ENCODE measurements around the gene PRKG2.

PRKG2 gene

DNA sequence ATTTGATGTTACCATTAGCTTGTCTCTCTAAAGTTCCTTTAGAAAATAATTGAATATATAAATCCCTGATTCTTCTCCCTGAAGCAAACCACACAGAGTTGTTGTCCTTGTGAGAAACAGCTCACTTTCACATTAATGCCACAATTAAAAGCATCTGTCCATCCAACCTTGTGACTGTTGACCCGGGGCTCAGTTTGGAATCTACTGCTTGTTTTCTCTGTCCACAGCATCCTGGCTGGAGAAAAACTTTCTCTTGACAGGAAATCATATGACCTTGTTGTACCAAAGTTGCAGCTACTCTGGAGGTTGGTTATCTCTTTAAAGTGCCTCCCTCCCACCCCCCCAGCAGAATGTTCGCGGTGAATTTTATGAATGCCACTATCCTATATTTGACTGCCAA is 3.1 kb downstream of the PRKG2 start:
- no peaks in the 10 kb centered on the region for H3K4me1 ChIP-seq

DNA sequence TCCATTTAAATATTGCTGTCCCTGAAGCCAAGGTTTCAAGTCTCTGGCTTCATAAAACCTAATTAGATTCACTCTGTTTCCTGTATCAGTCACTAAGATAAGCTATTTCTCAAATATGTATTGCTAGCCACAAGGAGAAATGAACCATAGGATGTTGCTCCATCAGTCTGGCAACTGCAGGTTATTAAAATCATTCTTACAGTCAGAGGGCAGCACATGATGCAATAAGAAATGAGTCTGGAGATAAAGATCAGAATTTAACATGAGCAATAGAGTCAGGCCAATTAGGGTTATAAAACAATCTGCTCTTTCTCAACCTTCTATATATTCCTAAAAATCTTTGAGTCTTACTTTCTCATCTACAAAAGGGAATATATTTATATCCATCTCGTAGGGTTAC is 7.2 kb downstream of the PRKG2 start:
- H3K36me3 ChIP-seq: no peaks in the 10 kb centered on the region
- H3K9me3 ChIP-seq: no peaks in the 10 kb centered on the region
- no peaks in the 10 kb centered on the region for H3K4me1 ChIP-seq
- TF ChIP-seq, protein P1, sequence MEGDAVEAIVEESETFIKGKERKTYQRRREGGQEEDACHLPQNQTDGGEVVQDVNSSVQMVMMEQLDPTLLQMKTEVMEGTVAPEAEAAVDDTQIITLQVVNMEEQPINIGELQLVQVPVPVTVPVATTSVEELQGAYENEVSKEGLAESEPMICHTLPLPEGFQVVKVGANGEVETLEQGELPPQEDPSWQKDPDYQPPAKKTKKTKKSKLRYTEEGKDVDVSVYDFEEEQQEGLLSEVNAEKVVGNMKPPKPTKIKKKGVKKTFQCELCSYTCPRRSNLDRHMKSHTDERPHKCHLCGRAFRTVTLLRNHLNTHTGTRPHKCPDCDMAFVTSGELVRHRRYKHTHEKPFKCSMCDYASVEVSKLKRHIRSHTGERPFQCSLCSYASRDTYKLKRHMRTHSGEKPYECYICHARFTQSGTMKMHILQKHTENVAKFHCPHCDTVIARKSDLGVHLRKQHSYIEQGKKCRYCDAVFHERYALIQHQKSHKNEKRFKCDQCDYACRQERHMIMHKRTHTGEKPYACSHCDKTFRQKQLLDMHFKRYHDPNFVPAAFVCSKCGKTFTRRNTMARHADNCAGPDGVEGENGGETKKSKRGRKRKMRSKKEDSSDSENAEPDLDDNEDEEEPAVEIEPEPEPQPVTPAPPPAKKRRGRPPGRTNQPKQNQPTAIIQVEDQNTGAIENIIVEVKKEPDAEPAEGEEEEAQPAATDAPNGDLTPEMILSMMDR (IDR thresholded peaks at IDR 0.05; ENCODE audit: low read depth, low read length): no peak
- no peak for DNase-seq
- H3K27me3 ChIP-seq: no peaks in the 10 kb centered on the region
- H3K4me3 ChIP-seq (ENCODE audit: low read depth, low read length): no peak overlapping the region

More for the DNA sequence above, 3.1 kb downstream of the PRKG2 start:
- DNase-seq: no peak
- Histone ChIP-seq H3K4me3 (ENCODE audit: low read depth, low read length) (no peak overlapping the region), H3K36me3 (no peaks in the 10 kb centered on the region), H3K27me3 (peaks cover 13% of the 10 kb centered on the region), H3K9me3 (no peaks in the 10 kb centered on the region)
- TF ChIP-seq, protein P1 (IDR thresholded peaks at IDR 0.05; ENCODE audit: low read depth, low read length): no peak

DNA sequence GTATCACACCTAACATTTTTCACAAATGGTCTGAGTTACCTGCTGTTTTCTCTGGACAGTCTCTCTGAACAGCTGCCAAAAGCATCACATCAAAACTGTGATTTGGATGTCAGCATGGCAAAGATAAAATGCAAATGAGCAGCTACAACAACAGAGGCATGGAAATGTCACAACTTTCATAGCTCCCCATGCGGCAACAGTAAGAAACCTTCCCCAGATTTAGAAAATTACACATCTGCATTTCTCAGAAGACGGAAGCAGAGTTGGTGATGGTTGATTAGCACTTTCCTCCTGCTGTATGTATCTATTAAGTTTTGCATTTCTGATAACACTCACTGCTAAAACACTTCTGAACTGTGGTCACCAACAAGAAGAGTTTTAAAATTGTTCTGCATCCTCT is 9.7 kb downstream of the PRKG2 start:
- no peak for DNase-seq
- TF ChIP-seq, protein P1 (IDR thresholded peaks at IDR 0.05; ENCODE audit: low read depth, low read length): no peak
- Histone ChIP-seq H3K36me3 (no peaks in the 10 kb centered on the region), H3K27me3 (no peaks in the 10 kb centered on the region), H3K9me3 (no peaks in the 10 kb centered on the region), H3K4me3 (ENCODE audit: low read depth, low read length) (no peak overlapping the region), H3K4me1 (no peaks in the 10 kb centered on the region)

DNA sequence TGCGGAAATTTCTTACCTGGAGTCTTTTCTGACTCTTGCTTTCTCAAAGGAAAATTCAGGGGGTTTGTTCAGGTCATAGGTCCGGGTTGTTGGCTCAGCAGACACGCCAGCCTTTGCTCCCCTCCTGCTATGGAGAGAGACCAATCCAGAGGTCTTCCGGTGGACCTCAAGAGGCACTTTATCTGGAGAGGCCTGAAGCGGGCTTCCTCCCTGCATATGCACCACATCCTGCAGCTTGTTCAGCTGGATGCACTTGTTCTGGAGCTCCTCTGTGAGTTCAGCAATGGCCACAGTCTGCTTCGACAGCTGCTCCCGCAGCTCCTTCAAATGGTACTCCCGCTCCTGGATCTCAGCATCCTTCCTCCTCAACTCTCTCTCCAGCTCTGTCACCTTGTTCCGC is 10.5 kb downstream of the PRKG2 start:
- Histone ChIP-seq H3K4me1 (no peaks in the 10 kb centered on the region), H3K36me3 (no peaks in the 10 kb centered on the region), H3K4me3 (ENCODE audit: low read depth, low read length) (no peak overlapping the region), H3K9me3 (no peaks in the 10 kb centered on the region; the same call in 1 of the 2 replicates), H3K27me3 (no peaks in the 10 kb centered on the region)
- TF ChIP-seq, protein P1 (IDR thresholded peaks at IDR 0.05; ENCODE audit: low read depth, low read length): no peak
- no peak for DNase-seq

DNA sequence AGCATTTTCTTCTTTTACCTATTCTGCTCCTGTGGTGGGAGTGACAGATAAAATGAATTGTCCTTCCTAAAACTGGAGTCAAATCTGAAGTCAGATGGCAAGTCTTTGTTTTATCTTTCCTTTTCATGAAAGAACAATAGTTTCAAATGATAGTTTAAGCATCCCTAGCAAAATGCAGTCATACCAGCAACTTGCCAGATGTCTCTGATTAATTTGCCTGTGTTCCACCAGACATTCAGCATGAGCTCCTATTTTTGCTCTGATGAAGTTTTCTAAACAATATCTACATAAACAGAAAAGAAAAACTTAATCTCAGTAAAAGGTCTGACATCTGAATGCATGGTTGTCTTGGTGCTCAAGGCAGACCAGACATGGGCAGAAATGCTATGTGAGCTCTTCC is 15.2 kb downstream of the PRKG2 start:
- no peak overlapping the region for H3K4me3 ChIP-seq (ENCODE audit: low read depth, low read length)
- H3K9me3 ChIP-seq: no peaks in the 10 kb centered on the region; the same call in 1 of the 2 replicates
- no peak for DNase-seq
- no peaks in the 10 kb centered on the region for H3K4me1 ChIP-seq
- no peaks in the 10 kb centered on the region for H3K27me3 ChIP-seq
- TF ChIP-seq, protein P1 (IDR thresholded peaks at IDR 0.05; ENCODE audit: low read depth, low read length): no peak
- no peaks in the 10 kb centered on the region for H3K36me3 ChIP-seq

DNA sequence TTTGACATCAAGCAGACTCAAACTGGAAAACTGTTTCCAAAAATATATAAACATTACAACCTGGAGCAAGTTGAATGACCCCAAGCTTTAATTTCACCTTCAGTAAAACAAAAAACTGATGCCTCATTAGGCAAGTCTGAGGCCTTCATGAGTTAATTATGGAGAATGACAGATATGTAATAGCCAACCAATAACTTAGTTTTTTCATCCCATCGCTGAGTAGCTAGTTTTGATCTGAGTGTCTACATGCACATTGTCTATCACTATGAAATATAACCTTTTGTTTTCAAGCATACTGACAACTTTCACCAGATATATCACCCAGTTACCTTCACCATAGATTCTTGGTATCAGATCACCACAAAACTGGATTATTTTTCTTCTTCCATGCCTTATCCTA is 16.4 kb downstream of the PRKG2 start:
- H3K36me3 ChIP-seq: no peaks in the 10 kb centered on the region

More for the DNA sequence above, 16.4 kb downstream of the PRKG2 start:
- no peaks in the 10 kb centered on the region; the same call in 1 of the 2 replicates for H3K9me3 ChIP-seq
- H3K27me3 ChIP-seq: no peaks in the 10 kb centered on the region
- no peak overlapping the region for H3K4me3 ChIP-seq (ENCODE audit: low read depth, low read length)
- no peak for DNase-seq
- TF ChIP-seq, protein P1 (IDR thresholded peaks at IDR 0.05; ENCODE audit: low read depth, low read length): no peak
- no peaks in the 10 kb centered on the region for H3K4me1 ChIP-seq
